GM19025 (cell line): ENCODE data around the gene FAM193A.
A peak's percentile ranks its signal among the peaks of the same experiment; 100 is the strongest.

Source experiments
- ATAC-seq: cut with Tn5 transposase; IDR thresholded peaks from one replicate; pipeline ENCODE4 v1.9.1; 2021; ENCODE audit warnings: mild to moderate bottlenecking, low read depth, moderate library complexity; ENCODE audit not compliant: unreplicated experiment

The FAM193A gene

GRCh38 chr4:2686379-2687265, 150.2 kb downstream of the FAM193A start:
- no peak for ATAC-seq

GRCh38 chr4:2688281-2688680, 151.8 kb downstream of the FAM193A start:
- no peak for ATAC-seq

GRCh38 chr4:2688697-2689096, 152.2 kb downstream of the FAM193A start:
- ATAC-seq = no peak

GRCh38 chr4:2689114-2689513, 152.7 kb downstream of the FAM193A start:
- no peak for ATAC-seq

- no peak for ATAC-seq
Observed at GRCh38 chr4:2689825-2690700, 153.6 kb downstream of the FAM193A start.

GRCh38 chr4:2691313-2691712, 154.9 kb downstream of the FAM193A start:
- ATAC-seq = no peak

- ATAC-seq = no peak
Observed at GRCh38 chr4:2691952-2692435, 155.5 kb downstream of the FAM193A start.

- no peak for ATAC-seq
Observed at GRCh38 chr4:2694691-2695090, 158.2 kb downstream of the FAM193A start.

- ATAC-seq = no peak
Observed at GRCh38 chr4:2695346-2696060, 159.1 kb downstream of the FAM193A start.

- ATAC-seq = peak; percentile 88
Observed at GRCh38 chr4:2696423-2696822, 160.0 kb downstream of the FAM193A start.

GRCh38 chr4:2697995-2698414, 161.6 kb downstream of the FAM193A start:
- ATAC-seq = no peak

GRCh38 chr4:2698504-2698903, 162.1 kb downstream of the FAM193A start:
- no peak for ATAC-seq

GRCh38 chr4:2698951-2699505, 162.6 kb downstream of the FAM193A start:
- ATAC-seq = no peak

- ATAC-seq = no peak
Observed at GRCh38 chr4:2699534-2699933, 163.1 kb downstream of the FAM193A start.

GRCh38 chr4:2700031-2700430, 163.6 kb downstream of the FAM193A start:
- no peak for ATAC-seq

GRCh38 chr4:2702361-2702760, 165.9 kb downstream of the FAM193A start:
- ATAC-seq = no peak

- no peak for ATAC-seq
Observed at GRCh38 chr4:2702770-2703169, 166.3 kb downstream of the FAM193A start.

- ATAC-seq = no peak
Observed at GRCh38 chr4:2712261-2712842, 175.9 kb downstream of the FAM193A start.

GRCh38 chr4:2713337-2713736, 176.9 kb downstream of the FAM193A start:
- no peak for ATAC-seq
